GM10847 (cell line): Measurements from ENCODE around the gene CACNA1D.

Experiments used
- POLR2A ChIP-seq: IDR thresholded peaks from 2 replicates; pipeline ENCODE4 v1.6.1; 2011; ENCODE audit not compliant: insufficient read length; ENCODE audit errors: extremely low read depth

Gene CACNA1D

GRCh38 chr3:53516339-53516738, 21.9 kb downstream of the CACNA1D start:
- no peak for TF ChIP-seq POLR2A

DNA sequence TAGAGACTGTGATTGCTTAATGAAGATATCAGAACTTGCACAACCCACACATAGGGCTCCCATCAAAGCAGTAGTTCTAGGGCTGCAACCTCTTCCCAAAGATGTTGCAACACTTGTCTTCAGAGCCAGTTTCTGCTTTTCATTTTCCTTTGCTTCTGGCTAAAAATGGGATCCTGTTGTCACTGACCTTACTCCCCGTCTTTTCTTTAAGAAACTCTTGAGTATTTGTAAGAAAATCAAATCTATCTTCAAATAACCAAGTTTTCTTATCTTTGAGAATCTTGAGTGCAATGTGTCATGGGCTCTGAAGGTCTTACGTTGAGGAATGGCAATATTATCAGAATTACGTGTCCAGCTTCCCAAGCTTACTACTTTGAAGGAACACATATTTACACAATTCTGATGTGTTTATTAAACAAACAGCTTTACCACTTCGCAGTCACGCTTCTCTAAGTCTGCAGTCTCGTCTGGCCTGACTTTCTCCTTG, 24.1 kb downstream of the CACNA1D start:
- TF ChIP-seq POLR2A, result no peak

DNA sequence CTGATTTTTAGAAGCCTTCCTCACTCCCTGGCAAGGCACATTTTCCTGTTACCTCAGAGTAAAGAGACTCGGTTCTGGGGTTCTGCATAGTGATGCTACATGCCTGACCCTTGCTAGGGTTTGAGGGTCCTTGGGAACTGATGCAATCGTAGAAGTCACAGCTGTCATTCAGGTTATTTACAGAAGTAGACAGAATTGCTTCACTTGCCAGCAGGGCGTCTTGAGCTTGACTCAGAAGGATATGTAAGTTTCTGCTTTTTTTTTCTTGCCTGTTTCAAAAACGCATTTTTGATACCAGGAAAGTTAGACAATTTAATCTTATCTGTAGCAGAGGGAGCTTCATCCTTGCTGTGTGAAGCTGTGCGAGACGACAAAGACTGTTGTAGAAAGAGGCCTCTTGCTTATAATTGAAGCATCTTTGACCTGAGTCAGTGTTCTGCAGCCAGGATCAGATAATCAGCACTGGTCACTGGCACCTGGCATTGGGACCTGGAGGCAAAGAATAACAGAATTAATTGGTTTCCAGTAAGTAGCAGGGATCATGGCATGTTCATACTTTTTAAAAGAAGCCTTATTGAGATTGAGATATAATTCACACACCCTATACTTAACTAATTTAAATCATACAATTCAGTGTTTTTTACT, 24.8 kb downstream of the CACNA1D start:
- TF ChIP-seq POLR2A, result no peak

GRCh38 chr3:53523346-53523745, 28.9 kb downstream of the CACNA1D start:
- no peak for TF ChIP-seq POLR2A

DNA sequence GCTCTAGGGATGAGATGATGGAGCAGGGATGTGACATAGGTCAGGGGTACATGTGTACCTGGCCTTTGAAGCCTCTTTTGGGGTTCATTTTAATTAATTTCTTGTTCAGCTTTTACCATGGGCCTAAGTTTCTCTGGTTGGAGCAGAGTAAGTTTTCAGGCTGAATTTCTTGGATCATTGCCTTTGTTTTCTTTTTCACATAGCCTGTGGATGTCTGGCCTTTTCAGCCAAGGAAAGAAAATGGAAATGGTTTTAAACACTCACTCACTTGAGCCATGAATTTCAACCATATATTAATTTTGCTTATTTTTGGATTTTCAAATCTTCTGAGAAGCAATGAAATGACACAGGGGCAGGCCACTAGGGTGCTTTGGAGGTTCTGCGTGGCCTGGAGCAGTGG, 30.2 kb downstream of the CACNA1D start:
- TF ChIP-seq POLR2A, result no peak

DNA sequence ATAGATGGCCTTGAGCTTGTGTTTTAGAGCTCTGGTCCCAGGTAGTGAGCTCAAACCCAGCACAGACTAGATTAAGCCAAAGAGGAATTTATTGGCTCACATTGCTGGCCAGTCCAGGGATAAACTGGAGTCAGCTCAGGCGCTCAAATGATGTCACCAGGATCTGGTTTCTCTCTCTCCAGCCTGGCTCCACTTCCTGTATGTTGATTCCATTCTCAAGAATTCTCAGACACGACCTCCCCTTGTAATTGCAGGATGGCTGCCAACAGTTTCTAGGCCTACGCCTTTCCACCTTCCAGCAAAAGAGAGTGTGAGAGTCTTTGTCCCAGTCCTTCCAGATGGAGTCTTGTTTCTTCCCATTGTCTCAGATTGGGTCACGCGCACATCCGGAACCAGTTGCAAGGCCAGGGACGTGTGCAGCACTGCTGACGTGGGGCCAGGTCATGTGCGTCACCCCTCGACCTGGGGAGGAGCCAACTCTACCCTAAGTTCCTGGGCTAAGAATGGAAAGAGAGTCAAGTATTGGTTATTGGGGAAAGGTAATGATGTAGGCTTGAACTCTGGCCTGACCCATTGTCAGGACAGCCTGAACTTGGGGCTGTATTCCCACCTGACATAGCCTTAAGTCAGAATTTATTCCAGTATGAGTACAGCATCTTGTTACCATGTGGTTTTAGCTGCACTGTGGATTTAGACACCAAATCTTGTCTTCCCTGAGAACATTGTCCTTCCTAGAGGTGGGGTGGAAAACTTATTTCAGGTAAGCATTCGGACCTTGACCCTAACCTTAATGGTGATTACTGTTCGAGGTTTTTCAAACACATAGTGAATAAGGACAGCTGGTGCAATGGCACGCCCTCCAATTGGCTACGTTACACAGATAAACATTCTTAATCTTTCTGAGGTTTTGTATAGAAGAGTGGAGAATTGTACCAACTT, 31.6 kb downstream of the CACNA1D start:
- no peak for TF ChIP-seq POLR2A

DNA sequence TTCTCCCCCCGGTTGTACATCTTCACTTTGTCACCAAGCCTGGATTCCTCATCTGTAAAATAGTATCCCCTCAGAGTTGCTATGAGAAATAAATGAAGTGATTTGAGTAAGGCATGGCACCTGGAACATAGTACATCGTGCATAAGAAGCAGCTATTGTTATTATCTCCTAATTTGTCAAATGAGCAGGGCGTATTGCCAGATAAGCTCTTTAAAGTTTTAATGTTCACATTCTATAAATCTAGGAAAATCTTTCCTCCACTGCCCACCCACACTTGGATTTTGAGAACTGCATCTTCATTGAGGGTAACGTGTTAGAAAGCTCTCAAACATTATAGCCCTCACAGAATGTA, 32.3 kb downstream of the CACNA1D start:
- no peak for TF ChIP-seq POLR2A

DNA sequence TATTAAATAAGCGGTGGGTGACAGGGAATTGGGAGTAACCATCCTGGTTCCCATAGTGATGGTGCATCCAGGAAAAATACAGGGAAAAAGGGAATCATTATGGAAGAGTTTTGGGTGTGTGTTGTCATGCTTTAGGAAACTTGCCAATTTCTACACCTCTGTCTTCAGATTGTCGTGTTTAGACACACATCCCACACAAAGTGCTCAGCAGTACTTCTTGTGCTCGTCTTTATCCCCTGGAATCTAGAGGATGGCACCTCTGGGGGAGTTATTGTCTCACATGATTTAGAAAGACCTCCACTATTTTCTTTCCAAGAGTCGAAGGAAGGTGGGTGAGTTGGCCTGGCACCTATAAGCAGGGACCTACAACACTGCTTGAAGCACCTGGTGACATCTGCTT, 35.8 kb downstream of the CACNA1D start:
- no peak for TF ChIP-seq POLR2A

GRCh38 chr3:53531749-53532148, 37.3 kb downstream of the CACNA1D start:
- TF ChIP-seq POLR2A, result no peak

DNA sequence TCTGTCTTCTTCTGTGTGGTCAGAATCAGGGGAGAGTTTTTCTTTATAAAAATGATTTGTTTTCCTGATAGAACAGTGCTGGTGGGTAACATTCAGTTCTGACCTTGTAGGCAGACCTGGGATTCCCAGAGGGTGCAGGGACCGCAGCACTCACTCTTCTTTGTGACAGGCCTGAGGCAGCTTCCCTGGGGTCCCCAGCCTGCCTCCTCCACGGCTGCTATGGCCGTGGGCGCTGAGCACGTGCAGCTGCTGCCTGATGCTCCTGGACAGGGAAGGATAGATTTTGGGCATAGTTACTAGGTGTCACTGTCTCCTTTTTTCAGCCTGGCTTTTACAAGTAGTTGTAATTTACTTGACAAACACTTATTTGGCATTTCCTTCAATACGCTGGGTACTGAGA, 39.1 kb downstream of the CACNA1D start:
- no peak for TF ChIP-seq POLR2A

DNA sequence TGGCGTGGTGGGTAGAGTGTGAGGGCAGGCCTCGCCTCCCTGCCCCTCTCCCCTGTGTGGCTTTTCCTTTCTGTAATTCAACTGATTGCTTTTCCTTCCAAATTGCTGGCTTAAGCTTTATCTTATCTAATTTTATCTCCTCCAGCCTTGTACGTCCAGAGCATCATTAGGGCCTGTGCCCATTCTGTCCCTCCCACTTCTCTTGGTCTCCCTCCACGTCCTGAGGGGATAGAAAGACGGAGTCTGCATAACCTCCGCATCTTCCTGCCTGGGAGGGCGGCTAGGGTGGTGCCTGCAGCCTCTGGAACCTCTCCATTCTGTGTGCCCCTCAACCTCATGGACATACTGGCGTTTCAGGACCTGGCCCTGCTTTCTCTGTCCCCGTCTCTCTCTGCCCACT, 39.8 kb downstream of the CACNA1D start:
- no peak for TF ChIP-seq POLR2A

- no peak for TF ChIP-seq POLR2A
Measured at GRCh38 chr3:53534676-53535400, 40.4 kb downstream of the CACNA1D start.

GRCh38 chr3:53536282-53536681, 41.9 kb downstream of the CACNA1D start:
- no peak for TF ChIP-seq POLR2A

- TF ChIP-seq POLR2A, result no peak
Measured at GRCh38 chr3:53544357-53544756, 49.9 kb downstream of the CACNA1D start.

GRCh38 chr3:53545310-53545995, 51.0 kb downstream of the CACNA1D start:
- no peak for TF ChIP-seq POLR2A
